ENCODE measurements around the gene ARL3.

Gene ARL3

GRCh38 chr10:102661658-102662028 lies 52.6 kb downstream of the ARL3 start:
- Histone ChIP-seq H4K20me1 (ENCODE audit: low read depth, low read length) (no peaks in the 10 kb centered on the region), H3K9ac (ENCODE audit: low read length) (no peak overlapping the region), H3K27me3 (ENCODE audit: low read length) (no peaks in the 10 kb centered on the region), H3K79me2 (ENCODE audit: insufficient read depth, low read length) (no peaks in the 10 kb centered on the region), H3K4me3 (ENCODE audit: insufficient read depth, low read length, poor library complexity, severe bottlenecking) (no peak overlapping the region), H3K9me2 (replicated peaks; ENCODE audit: insufficient read depth, low read length) (no peaks in the 10 kb centered on the region), H3F3A (ENCODE audit: insufficient read depth) (no peaks in the 10 kb centered on the region), H2AFZ (ENCODE audit: low read depth, low read length, severe bottlenecking) (no peak overlapping the region), H3K27ac (ENCODE audit: low read depth, low read length) (no peak overlapping the region), H3K4me2 (ENCODE audit: low read depth, low read length, poor library complexity, severe bottlenecking) (no peak overlapping the region), H3K36me3 (ENCODE audit: low read length) (no peaks in the 10 kb centered on the region), H3K9me3 (ENCODE audit: insufficient read depth, low read length) (no peaks in the 10 kb centered on the region)
- TF ChIP-seq CTCF (IDR thresholded peaks at IDR 0.05; ENCODE audit: insufficient read depth, low read length, poor library complexity, severe bottlenecking) = no peak
- TF ChIP-seq EZH2phosphoT487 (conservative IDR thresholded peaks at IDR 0.05; ENCODE audit: low read length) = no peak

- Histone ChIP-seq H2AFZ (ENCODE audit: low read depth, low read length, severe bottlenecking) (no peak overlapping the region), H3K79me2 (ENCODE audit: insufficient read depth, low read length) (no peaks in the 10 kb centered on the region), H3K9ac (ENCODE audit: low read length) (no peak overlapping the region), H3F3A (ENCODE audit: insufficient read depth) (no peaks in the 10 kb centered on the region), H3K27ac (ENCODE audit: low read depth, low read length) (no peak overlapping the region), H4K20me1 (ENCODE audit: low read depth, low read length) (no peaks in the 10 kb centered on the region), H3K36me3 (ENCODE audit: low read length) (no peaks in the 10 kb centered on the region), H3K4me3 (ENCODE audit: insufficient read depth, low read length, poor library complexity, severe bottlenecking) (no peak overlapping the region), H3K9me3 (ENCODE audit: insufficient read depth, low read length) (no peaks in the 10 kb centered on the region), H3K27me3 (ENCODE audit: low read length) (no peaks in the 10 kb centered on the region), H3K4me2 (ENCODE audit: low read depth, low read length, poor library complexity, severe bottlenecking) (no peak overlapping the region), H3K9me2 (replicated peaks; ENCODE audit: insufficient read depth, low read length) (no peaks in the 10 kb centered on the region)
- TF ChIP-seq CTCF (IDR thresholded peaks at IDR 0.05; ENCODE audit: insufficient read depth, low read length, poor library complexity, severe bottlenecking) (no peak), EZH2phosphoT487 (conservative IDR thresholded peaks at IDR 0.05; ENCODE audit: low read length) (no peak)
Measured at GRCh38 chr10:102660888-102661657, 53.1 kb downstream of the ARL3 start.

- H3K4me2 ChIP-seq (ENCODE audit: low read depth, low read length, poor library complexity, severe bottlenecking) = no peak overlapping the region
- no peak overlapping the region for H2AFZ ChIP-seq (ENCODE audit: low read depth, low read length, severe bottlenecking)
- no peaks in the 10 kb centered on the region for H3K9me3 ChIP-seq (ENCODE audit: insufficient read depth, low read length)
- H3K27me3 ChIP-seq (ENCODE audit: low read length) = no peaks in the 10 kb centered on the region
- H3K79me2 ChIP-seq (ENCODE audit: insufficient read depth, low read length) = no peaks in the 10 kb centered on the region
- no peak overlapping the region for H3K4me3 ChIP-seq (ENCODE audit: insufficient read depth, low read length, poor library complexity, severe bottlenecking)
- H4K20me1 ChIP-seq (ENCODE audit: low read depth, low read length) = no peaks in the 10 kb centered on the region
- no peak overlapping the region for H3K9ac ChIP-seq (ENCODE audit: low read length)
- H3K9me2 ChIP-seq (replicated peaks; ENCODE audit: insufficient read depth, low read length) = no peaks in the 10 kb centered on the region
- H3K27ac ChIP-seq (ENCODE audit: low read depth, low read length) = no peak overlapping the region
- TF ChIP-seq EZH2phosphoT487 (conservative IDR thresholded peaks at IDR 0.05; ENCODE audit: low read length) (no peak), CTCF (IDR thresholded peaks at IDR 0.05; ENCODE audit: insufficient read depth, low read length, poor library complexity, severe bottlenecking) (no peak)
- H3K36me3 ChIP-seq (ENCODE audit: low read length) = no peaks in the 10 kb centered on the region
- H3F3A ChIP-seq (ENCODE audit: insufficient read depth) = no peaks in the 10 kb centered on the region
Measured at GRCh38 chr10:102658802-102659201, 55.4 kb downstream of the ARL3 start.

All from SU-DHL-6 (cell line).